H1 (cell line): ENCODE results near the gene TRAPPC3. TPM values are rescaled to one million over a fixed set of nuclear protein-coding genes. Genes with fewer than 3 reads are reported as not detected.

Experiments
- ASH2L ChIP-seq: fragments of 200-600, 300-600 bp; sonication (generic); IDR thresholded peaks from one replicate; pipeline ENCODE4 v1.7.1; 2017; ENCODE audit warnings: low read length
- BRCA1 ChIP-seq: IDR thresholded peaks from 2 replicates; pipeline ENCODE4 v1.6.1; 2012; ENCODE audit warnings: low read depth, low read length, improper control_type of control experiment
- CEBPB ChIP-seq: IDR thresholded peaks from 2 replicates; pipeline ENCODE4 v1.6.1; 2012; ENCODE audit warnings: low read depth, low read length
- CHD1 ChIP-seq: IDR thresholded peaks from 2 replicates; pipeline ENCODE4 v1.6.1; 2012; ENCODE audit warnings: low read depth, low read length, improper control_type of control experiment
- CHD2 ChIP-seq: IDR thresholded peaks from 2 replicates; pipeline ENCODE4 v1.6.1; 2012; ENCODE audit warnings: low read length, improper control_type of control experiment
- CTBP2 ChIP-seq: IDR thresholded peaks from 2 replicates; pipeline ENCODE4 v1.7.0; 2011; ENCODE audit warnings: borderline replicate concordance, mild to moderate bottlenecking, moderate library complexity, mixed read lengths, low read length; ENCODE audit not compliant: insufficient read depth, insufficient read length
- CTCF ChIP-seq, 3 experiments: IDR thresholded peaks; 1 replicate in 2 of 3; 2 replicates in 1 of 3; pipeline versions ENCODE4 v1.5.1 to v1.6.1; 2011; ENCODE audit warnings: low read length in 3 of 3, mild to moderate bottlenecking in 3 of 3, inconsistent platforms in 2 of 3, low read depth in 1 of 3, moderate library complexity in 1 of 3; ENCODE audit not compliant: insufficient read depth in 1 of 3; ENCODE audit errors: control extremely low read depth in 1 of 3
- EP300 ChIP-seq, 2 experiments: IDR thresholded peaks; 1 replicate in 1 of 2; 2 replicates in 1 of 2; pipeline ENCODE4 v1.6.1; 2011 to 2012; ENCODE audit warnings: low read depth in 2 of 2, low read length in 2 of 2, mild to moderate bottlenecking in 2 of 2, borderline replicate concordance in 1 of 2, inconsistent platforms in 1 of 2, moderate library complexity in 1 of 2
- HDAC2 ChIP-seq, 2 experiments: fragments of 300-600 bp in 1 of 2; sonication (generic) in 1 of 2; IDR thresholded peaks; 2 replicates each; pipeline ENCODE4 v1.6.1; 2011 to 2012; ENCODE audit warnings: low read depth in 2 of 2, low read length in 2 of 2, mild to moderate bottlenecking in 2 of 2, moderate library complexity in 2 of 2, borderline replicate concordance in 1 of 2, inconsistent platforms in 1 of 2
- KDM1A ChIP-seq: fragments of 200-600, 300-600 bp; sonication (generic); IDR thresholded peaks from 2 replicates; pipeline ENCODE4 v1.7.1; 2016; ENCODE audit warnings: mild to moderate bottlenecking, low read length, borderline replicate concordance
- NANOG ChIP-seq: IDR thresholded peaks from 2 replicates; pipeline ENCODE4 v1.6.1; 2011; ENCODE audit warnings: low read length, low read depth, mild to moderate bottlenecking, inconsistent platforms; ENCODE audit not compliant: insufficient read depth, poor library complexity, severe bottlenecking
- RBBP5 ChIP-seq: IDR thresholded peaks from 2 replicates; pipeline ENCODE4 v1.7.1; 2012; ENCODE audit warnings: low read depth, mild to moderate bottlenecking, inconsistent platforms, low read length, moderate library complexity, borderline replicate concordance
- RFX5 ChIP-seq: IDR thresholded peaks from 2 replicates; pipeline ENCODE4 v1.6.1; 2011; ENCODE audit warnings: low read depth, low read length, improper control_type of control experiment, borderline replicate concordance
- SIN3A ChIP-seq, 2 experiments: IDR thresholded peaks in 1 of 2; conservative IDR thresholded peaks in 1 of 2; 2 replicates each; pipeline ENCODE4 v1.6.1; 2011 to 2012; ENCODE audit warnings: low read length in 2 of 2, improper control_type of control experiment in 1 of 2, low read depth in 1 of 2, mild to moderate bottlenecking in 1 of 2
- SIX5 ChIP-seq: IDR thresholded peaks from 2 replicates; pipeline ENCODE4 v1.6.1; 2011; ENCODE audit warnings: mild to moderate bottlenecking, low read depth, low read length
- SP2 ChIP-seq: IDR thresholded peaks from 2 replicates; pipeline ENCODE4 v1.6.1; 2012; ENCODE audit warnings: mild to moderate bottlenecking, low read length, inconsistent platforms
- SP4 ChIP-seq: IDR thresholded peaks from 2 replicates; pipeline ENCODE4 v1.6.1; 2012; ENCODE audit warnings: low read length, inconsistent platforms
- TAF7 ChIP-seq: optimal IDR thresholded peaks from 2 replicates; pipeline ENCODE3; 2011; ENCODE audit warnings: low read depth, mild to moderate bottlenecking, inconsistent platforms, low read length, moderate library complexity, borderline replicate concordance
- TEAD4 ChIP-seq: IDR thresholded peaks from 2 replicates; pipeline ENCODE4 v1.6.1; 2012; ENCODE audit warnings: low read depth, low read length, inconsistent platforms, mixed read lengths
- USF2 ChIP-seq: IDR thresholded peaks from 2 replicates; pipeline ENCODE4 v1.6.1; 2011; ENCODE audit warnings: low read length, improper control_type of control experiment
- ZNF274 ChIP-seq: IDR thresholded peaks from 2 replicates; pipeline ENCODE4 v1.7.0; 2012; ENCODE audit warnings: low read length, borderline replicate concordance; ENCODE audit errors: extremely low read depth
- polyA plus RNA-seq, 7 experiments: library from polyadenylated mRNA; depleted of rRNA in 3 of 7; stranded (reverse) in 5 of 7; unstranded in 2 of 7; fragments of >200 nt in 5 of 7; fragments of 200-250 nt in 2 of 7; gene quantifications; 1 replicate in 5 of 7; 2 replicates in 1 of 7; 4 replicates in 1 of 7; pipeline versions ENCODE4 v1.2.1 to v1.2.3, GENCODE V29; 2011 to 2013; ENCODE audit warnings: missing spikeins in 2 of 7, mixed read lengths in 2 of 7
- total RNA-seq: library from RNA; stranded (reverse); fragmentation: NEBNext Ultra II Directional; extraction: Animal tissue kit (Norgen Biotek cat#: 25700); gene quantifications from 2 replicates; pipeline ENCODE4 v1.2.1, GENCODE V29; 2021

Gene TRAPPC3
- total and polyA plus RNA-seq, 2 of the 8 experiments (the other 6 are each of a cell fraction or from before 2014, with no cell fraction given), result 47.8 to 51.0 TPM

- TF ChIP-seq HDAC2 (IDR thresholded peaks at IDR 0.05; ENCODE audit: borderline replicate concordance in 1 of 2, low read depth in 2 of 2, low read length in 2 of 2), result no peak
- no peak for TF ChIP-seq USF2
- TF ChIP-seq CTBP2, result peak; percentile 45
- TF ChIP-seq RFX5, result peak; percentile 19; the same call in 1 of the 2 replicates
- TF ChIP-seq TAF7, result peak; percentile 55
- TF ChIP-seq SP2, result no peak
- no peak for TF ChIP-seq BRCA1
- peak; percentile 54 to 69 (median 59) for TF ChIP-seq CTCF (IDR thresholded peaks at IDR 0.05; ENCODE audit: control extremely low read depth in 1 of 3, insufficient read depth in 1 of 3, low read depth in 1 of 3, low read length in 3 of 3)
- TF ChIP-seq RBBP5, result 0 out of 2 replicates have a peak, but pooled peaks have one; percentile 25
- no peak for TF ChIP-seq TEAD4
- TF ChIP-seq CHD2, result no peak
- TF ChIP-seq ZNF274, result no peak
- TF ChIP-seq NANOG, result no peak
- no peak for TF ChIP-seq SIX5
- no peak for TF ChIP-seq EP300 (IDR thresholded peaks at IDR 0.05; ENCODE audit: borderline replicate concordance in 1 of 2, low read depth in 2 of 2, low read length in 2 of 2)
- no peak for TF ChIP-seq CEBPB
- TF ChIP-seq ASH2L, result peak; percentile 45
- peak; percentile 44; the same call in 1 of the 2 replicates for TF ChIP-seq SP4
- TF ChIP-seq SIN3A (conservative IDR thresholded peaks at IDR 0.05 in 1 of 2, IDR thresholded peaks at IDR 0.05 in 1 of 2; ENCODE audit: low read depth in 1 of 2, low read length in 2 of 2), result peak in 1 of 2 experiments; percentile 77; a peak in 2 of 4 replicates
- no peak; the same call in 1 of the 2 replicates for TF ChIP-seq CHD1
- TF ChIP-seq KDM1A, result no peak
Measured at GRCh38 chr1:36160949-36161485, 11.7 kb upstream of the TRAPPC3 start (continued).
